Activated CD4-positive, alpha-beta T cell treated with anti-CD3 and anti-CD28 coated beads, Interleukin-2, amount 10 ng/mL, durations not matched to agents 7 days and 5 days (primary cell): ENCODE data around the gene PTGS1. TPM values are rescaled to one million over a fixed set of nuclear protein-coding genes. Genes with fewer than 3 reads are reported as not detected.

Experiments
- CTCF ChIA-PET: fragments of 350-600 bp; sonication (Branson Sonifier 250); formaldehyde crosslinking; loops from one replicate; lab custom pipeline; 2021; ENCODE audit warnings: antibody characterized with exemption; lab: Charles Lee
- POLR2A ChIA-PET: fragments of 350-600 bp; sonication (Branson Sonifier 250); formaldehyde crosslinking; loops from one replicate; lab custom pipeline; 2021; ENCODE audit warnings: antibody characterized with exemption; lab: Charles Lee
- DNase-seq: peaks from one replicate; pipeline ENCODE4 v3.0.0-alpha.2; 2020
- H3K27ac Mint-ChIP-seq: one replicate; pipeline ENCODE4 v1.8.0; 2021; ENCODE audit warnings: mild to moderate bottlenecking, moderate library complexity, mixed read lengths
- H3K27me3 Mint-ChIP-seq: one replicate; pipeline ENCODE4 v1.8.0; 2021; ENCODE audit warnings: mixed read lengths
- H3K36me3 Mint-ChIP-seq: one replicate; pipeline ENCODE4 v1.8.0; 2021; ENCODE audit warnings: low read depth, mixed read lengths
- H3K4me1 Mint-ChIP-seq: one replicate; pipeline ENCODE4 v1.8.0; 2021; ENCODE audit warnings: mixed read lengths
- H3K4me3 Mint-ChIP-seq: one replicate; pipeline ENCODE4 v1.8.0; 2021; ENCODE audit warnings: mild to moderate bottlenecking, moderate library complexity, mixed read lengths
- H3K9me3 Mint-ChIP-seq: one replicate; pipeline ENCODE4 v1.8.0; 2021; ENCODE audit warnings: mixed read lengths
- total RNA-seq, 2 experiments: library from RNA; stranded (reverse); gene quantifications; one replicate each; pipeline ENCODE4 v1.2.3, GENCODE V29; 2021

PTGS1 gene
- total RNA-seq, 2 experiments from 2014 or later, result not detected

GRCh38 chr9:122382901-122383850 lies 12.4 kb downstream of the PTGS1 start:
- H3K4me1 Mint-ChIP-seq, result no peaks in the 10 kb centered on the region
- no peak for DNase-seq
- H3K4me3 Mint-ChIP-seq, result no peak overlapping the region
- POLR2A ChIA-PET, result no interaction called here
- CTCF ChIA-PET, result interaction anchor here (0.6 to 0.9 kb wide), 2 partner anchors 141 to 250 kb away, joined by 3 to 4 read pairs; no protein-coding TSS in a partner anchor
- H3K27me3 Mint-ChIP-seq, result no peaks in the 10 kb centered on the region
- no peak overlapping the region for H3K27ac Mint-ChIP-seq
- peaks cover 4% of the 10 kb centered on the region for H3K9me3 Mint-ChIP-seq
- H3K36me3 Mint-ChIP-seq, result no peaks in the 10 kb centered on the region

DNA sequence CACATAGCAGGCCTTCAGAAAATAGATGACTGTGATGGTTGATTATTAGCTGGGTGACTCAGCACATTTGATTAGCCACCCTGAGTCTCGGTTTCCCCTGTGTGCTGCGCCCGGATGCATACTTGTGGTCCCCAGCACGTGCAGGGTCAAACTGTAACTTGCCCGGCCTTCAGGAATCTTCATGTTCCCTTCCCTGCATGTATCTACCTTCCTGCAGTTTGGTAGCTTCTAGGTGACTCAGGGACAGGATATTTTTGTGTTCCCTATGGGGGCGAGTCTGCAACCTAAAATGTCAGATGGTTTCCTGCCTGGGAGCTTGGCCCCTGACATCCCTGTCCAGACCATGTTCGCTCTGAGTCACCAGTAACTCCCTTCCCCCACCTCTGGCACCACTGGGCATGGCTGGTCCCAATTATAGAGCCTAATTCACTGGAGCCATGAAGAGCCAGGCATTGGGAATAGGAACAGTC lies 13.2 kb downstream of the PTGS1 start:
- ChIA-PET POLR2A (no interaction called here), CTCF (no interaction called here)

DNA sequence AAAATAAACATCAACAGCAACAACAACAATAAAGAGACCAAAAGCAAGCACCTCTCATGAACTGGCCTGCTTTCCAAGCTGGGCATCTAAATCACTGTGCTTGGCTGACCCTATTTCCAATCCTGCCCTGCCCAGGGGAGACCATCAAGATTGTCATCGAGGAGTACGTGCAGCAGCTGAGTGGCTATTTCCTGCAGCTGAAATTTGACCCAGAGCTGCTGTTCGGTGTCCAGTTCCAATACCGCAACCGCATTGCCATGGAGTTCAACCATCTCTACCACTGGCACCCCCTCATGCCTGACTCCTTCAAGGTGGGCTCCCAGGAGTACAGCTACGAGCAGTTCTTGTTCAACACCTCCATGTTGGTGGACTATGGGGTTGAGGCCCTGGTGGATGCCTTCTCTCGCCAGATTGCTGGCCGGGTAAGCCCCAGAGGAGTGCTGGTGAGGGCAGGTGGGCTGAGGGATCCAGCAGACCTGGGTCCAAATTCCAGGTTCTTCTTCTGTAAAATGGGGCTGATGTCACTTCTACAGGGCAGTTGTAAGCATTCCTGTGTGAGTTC lies 15.6 kb downstream of the PTGS1 start:
- H3K27me3 Mint-ChIP-seq, result peaks cover 5% of the 10 kb centered on the region
- H3K27ac Mint-ChIP-seq, result no peak overlapping the region
- ChIA-PET CTCF (interaction anchor here (1.1 kb wide), 1 partner anchor 78 kb away, joined by 3 read pairs; no protein-coding TSS in a partner anchor), POLR2A (no interaction called here)
- no peaks in the 10 kb centered on the region for H3K9me3 Mint-ChIP-seq
- H3K4me3 Mint-ChIP-seq, result no peak overlapping the region
- DNase-seq, result no peak
- H3K36me3 Mint-ChIP-seq, result no peaks in the 10 kb centered on the region
- peaks cover 3% of the 10 kb centered on the region for H3K4me1 Mint-ChIP-seq

More for the DNA sequence above, 13.2 kb downstream of the PTGS1 start:
- no peaks in the 10 kb centered on the region for H3K4me1 Mint-ChIP-seq
- H3K36me3 Mint-ChIP-seq, result no peaks in the 10 kb centered on the region
- no peaks in the 10 kb centered on the region for H3K27me3 Mint-ChIP-seq
- peaks cover 4% of the 10 kb centered on the region for H3K9me3 Mint-ChIP-seq
- no peak for DNase-seq
- no peak overlapping the region for H3K27ac Mint-ChIP-seq
- H3K4me3 Mint-ChIP-seq, result no peak overlapping the region

GRCh38 chr9:122387536-122387935 lies 16.7 kb downstream of the PTGS1 start:
- Mint-ChIP-seq H3K4me3 (no peak overlapping the region), H3K27ac (no peak overlapping the region), H3K4me1 (peaks cover 3% of the 10 kb centered on the region), H3K27me3 (peaks cover 5% of the 10 kb centered on the region), H3K9me3 (no peaks in the 10 kb centered on the region), H3K36me3 (no peaks in the 10 kb centered on the region)
- ChIA-PET POLR2A (no interaction called here), CTCF (no interaction called here)
- DNase-seq, result no peak

- DNase-seq, result no peak
- Mint-ChIP-seq H3K4me1 (peaks cover 3% of the 10 kb centered on the region), H3K4me3 (no peak overlapping the region), H3K27ac (no peak overlapping the region), H3K36me3 (no peaks in the 10 kb centered on the region), H3K9me3 (no peaks in the 10 kb centered on the region), H3K27me3 (peaks cover 5% of the 10 kb centered on the region)
- ChIA-PET CTCF (interaction anchor here (0.8 to 1.1 kb wide), 2 partner anchors 15 to 680 kb away, joined by 3 to 5 read pairs; no protein-coding TSS in a partner anchor), POLR2A (no interaction called here)
Observed at GRCh38 chr9:122389195-122389594, 18.4 kb downstream of the PTGS1 start.

DNA sequence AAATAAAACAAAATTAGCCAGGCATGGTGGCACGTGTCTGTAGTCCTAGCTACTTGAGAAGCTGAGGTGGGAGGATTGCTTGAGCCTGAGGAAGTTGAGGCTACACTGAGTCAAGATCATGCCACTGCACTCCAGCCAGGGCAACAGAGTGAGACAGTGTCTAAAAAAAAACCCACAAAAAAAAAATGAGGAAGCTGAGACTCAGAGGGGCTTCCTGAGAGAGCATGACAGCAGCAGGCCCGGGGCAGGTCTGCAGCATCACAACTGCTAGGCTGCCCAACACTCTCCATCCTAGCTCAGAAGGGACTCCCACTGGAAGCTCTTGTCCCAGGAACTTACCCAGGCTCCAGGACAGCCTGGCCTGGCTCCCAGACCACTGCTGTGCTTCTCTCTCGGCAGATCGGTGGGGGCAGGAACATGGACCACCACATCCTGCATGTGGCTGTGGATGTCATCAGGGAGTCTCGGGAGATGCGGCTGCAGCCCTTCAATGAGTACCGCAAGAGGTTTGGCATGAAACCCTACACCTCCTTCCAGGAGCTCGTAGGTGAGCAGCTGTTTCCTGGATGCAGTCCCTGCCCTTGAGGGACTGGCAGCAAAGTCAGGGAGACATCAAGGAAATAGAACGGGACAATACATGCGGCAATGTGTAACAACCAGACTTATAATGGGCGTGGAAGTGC lies 19.1 kb downstream of the PTGS1 start:
- Mint-ChIP-seq H3K4me1 (peaks cover 3% of the 10 kb centered on the region), H3K27me3 (peaks cover 5% of the 10 kb centered on the region), H3K27ac (no peak overlapping the region), H3K4me3 (no peak overlapping the region), H3K36me3 (no peaks in the 10 kb centered on the region), H3K9me3 (no peaks in the 10 kb centered on the region)
- ChIA-PET POLR2A (no interaction called here), CTCF (interaction anchor here (0.8 to 1.1 kb wide), 2 partner anchors 14 to 681 kb away, joined by 3 to 5 read pairs; no protein-coding TSS in a partner anchor)
- no peak for DNase-seq

DNA sequence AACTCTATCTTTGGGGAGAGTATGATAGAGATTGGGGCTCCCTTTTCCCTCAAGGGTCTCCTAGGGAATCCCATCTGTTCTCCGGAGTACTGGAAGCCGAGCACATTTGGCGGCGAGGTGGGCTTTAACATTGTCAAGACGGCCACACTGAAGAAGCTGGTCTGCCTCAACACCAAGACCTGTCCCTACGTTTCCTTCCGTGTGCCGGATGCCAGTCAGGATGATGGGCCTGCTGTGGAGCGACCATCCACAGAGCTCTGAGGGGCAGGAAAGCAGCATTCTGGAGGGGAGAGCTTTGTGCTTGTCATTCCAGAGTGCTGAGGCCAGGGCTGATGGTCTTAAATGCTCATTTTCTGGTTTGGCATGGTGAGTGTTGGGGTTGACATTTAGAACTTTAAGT lies 21.5 kb downstream of the PTGS1 start:
- peaks cover 3% of the 10 kb centered on the region for H3K4me1 Mint-ChIP-seq
- H3K27ac Mint-ChIP-seq, result no peak overlapping the region
- H3K27me3 Mint-ChIP-seq, result peaks cover 6% of the 10 kb centered on the region
- no peak overlapping the region for H3K4me3 Mint-ChIP-seq
- ChIA-PET CTCF (no interaction called here), POLR2A (no interaction called here)
- H3K9me3 Mint-ChIP-seq, result no peaks in the 10 kb centered on the region
- no peaks in the 10 kb centered on the region for H3K36me3 Mint-ChIP-seq
- peak; percentile 4 for DNase-seq

- no peak for DNase-seq
- Mint-ChIP-seq H3K27ac (no peak overlapping the region), H3K4me3 (no peak overlapping the region), H3K27me3 (peaks cover 7% of the 10 kb centered on the region), H3K4me1 (peaks cover 3% of the 10 kb centered on the region), H3K36me3 (no peaks in the 10 kb centered on the region), H3K9me3 (no peaks in the 10 kb centered on the region)
- CTCF ChIA-PET, result no interaction called here
- POLR2A ChIA-PET, result no interaction called here
Observed at GRCh38 chr9:122392714-122393113, 21.9 kb downstream of the PTGS1 start.

DNA sequence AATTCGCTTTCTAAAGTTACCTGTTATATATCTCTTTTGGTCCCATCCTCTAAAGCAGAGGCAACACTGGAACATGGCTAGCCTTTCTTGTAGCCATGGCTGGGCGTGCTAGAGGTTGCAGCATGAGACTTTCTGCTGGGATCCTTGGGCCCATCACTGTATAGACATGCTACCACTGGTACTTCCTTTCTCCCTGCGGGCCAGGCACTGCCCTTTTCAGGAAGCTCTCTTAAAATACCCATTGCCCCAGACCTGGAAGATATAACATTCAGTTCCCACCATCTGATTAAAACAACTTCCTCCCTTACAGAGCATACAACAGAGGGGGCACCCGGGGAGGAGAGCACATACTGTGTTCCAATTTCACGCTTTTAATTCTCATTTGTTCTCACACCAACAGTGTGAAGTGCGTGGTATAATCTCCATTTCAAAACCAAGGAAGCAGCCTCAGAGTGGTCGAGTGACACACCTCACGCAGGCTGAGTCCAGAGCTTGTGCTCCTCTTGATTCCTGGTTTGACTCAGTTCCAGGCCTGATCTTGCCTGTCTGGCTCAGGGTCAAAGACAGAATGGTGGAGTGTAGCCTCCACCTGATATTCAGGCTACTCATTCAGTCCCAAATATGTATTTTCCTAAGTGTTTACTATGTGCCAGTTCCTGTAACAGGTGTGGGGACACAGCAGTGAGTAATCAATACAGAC lies 22.6 kb downstream of the PTGS1 start:
- peak; percentile 0 for DNase-seq
- H3K27me3 Mint-ChIP-seq, result peaks cover 7% of the 10 kb centered on the region

DNA sequence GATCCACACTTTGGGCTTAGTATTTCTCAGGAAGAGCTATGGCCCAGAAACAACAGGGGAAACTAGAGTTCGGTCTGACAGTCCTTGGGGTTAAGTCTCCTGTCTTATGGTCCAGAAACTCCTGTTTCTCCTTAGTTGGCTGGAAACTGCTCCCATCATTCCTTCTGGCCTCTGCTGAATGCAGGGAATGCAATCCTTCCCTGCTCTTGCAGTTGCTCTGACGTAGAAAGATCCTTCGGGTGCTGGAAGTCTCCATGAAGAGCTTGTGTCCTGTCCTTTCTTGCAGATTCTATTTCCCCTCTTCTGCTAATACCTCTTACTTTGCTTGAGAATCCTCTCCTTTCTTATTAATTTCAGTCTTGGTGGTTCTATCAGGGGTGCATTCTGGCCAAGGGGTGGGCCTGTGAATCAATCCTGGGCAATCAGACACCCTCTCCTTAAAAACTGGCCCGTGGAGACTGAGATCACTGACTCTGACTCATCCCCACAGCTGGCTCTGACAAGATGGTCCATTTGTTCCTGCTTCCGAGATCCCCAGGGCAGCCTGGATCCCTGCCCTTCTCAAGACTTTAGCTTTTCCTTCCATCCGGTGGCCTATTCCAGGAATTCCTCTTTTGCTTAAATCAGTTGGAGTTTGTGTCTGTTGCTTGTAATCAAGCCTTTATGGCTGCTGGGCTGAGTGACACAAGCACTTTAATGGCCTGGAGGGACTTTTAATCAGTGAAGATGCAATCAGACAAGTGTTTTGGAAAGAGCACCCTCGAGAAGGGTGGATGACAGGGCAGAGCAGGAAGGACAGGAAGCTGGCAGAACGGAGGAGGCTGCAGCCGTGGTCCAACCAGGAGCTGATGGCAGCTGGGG lies 23.7 kb downstream of the PTGS1 start:
- CTCF ChIA-PET, result no interaction called here
- POLR2A ChIA-PET, result no interaction called here
- H3K27ac Mint-ChIP-seq, result no peak overlapping the region
- no peaks in the 10 kb centered on the region for H3K36me3 Mint-ChIP-seq
- H3K27me3 Mint-ChIP-seq, result peaks cover 9% of the 10 kb centered on the region
- H3K4me3 Mint-ChIP-seq, result no peak overlapping the region
- H3K9me3 Mint-ChIP-seq, result no peaks in the 10 kb centered on the region
- no peak for DNase-seq
- peaks cover 3% of the 10 kb centered on the region for H3K4me1 Mint-ChIP-seq

More for the DNA sequence above, 22.6 kb downstream of the PTGS1 start:
- peaks cover 3% of the 10 kb centered on the region for H3K4me1 Mint-ChIP-seq
- H3K9me3 Mint-ChIP-seq, result no peaks in the 10 kb centered on the region
- no peaks in the 10 kb centered on the region for H3K36me3 Mint-ChIP-seq
- H3K27ac Mint-ChIP-seq, result no peak overlapping the region
- no peak overlapping the region for H3K4me3 Mint-ChIP-seq
- ChIA-PET POLR2A (no interaction called here), CTCF (no interaction called here)

DNA sequence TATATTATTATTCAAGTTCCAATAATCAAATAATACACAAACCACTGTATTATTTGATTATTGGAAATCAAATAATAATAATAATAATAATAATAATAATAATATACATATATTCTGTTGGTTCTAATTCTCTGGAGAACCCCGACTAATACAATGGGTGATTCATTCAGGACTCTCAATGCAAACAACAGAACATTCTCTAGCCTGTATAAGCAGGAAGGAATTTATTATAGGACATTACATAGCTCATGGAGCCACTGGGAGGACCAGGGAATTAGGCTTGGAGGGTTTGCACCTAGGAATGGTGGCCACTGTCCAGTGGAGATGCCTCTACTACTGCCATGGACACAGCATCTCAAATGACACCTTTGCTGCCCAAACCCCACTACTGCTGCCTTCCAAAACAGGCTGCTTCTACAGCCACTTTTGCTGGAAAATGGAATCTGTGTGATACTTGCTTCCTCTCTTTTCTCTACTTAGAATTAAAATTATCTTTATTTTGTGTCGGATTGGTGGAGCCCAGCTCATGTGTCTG lies 25.9 kb downstream of the PTGS1 start:
- DNase-seq, result no peak
- peaks cover 2% of the 10 kb centered on the region for H3K9me3 Mint-ChIP-seq
- no peak overlapping the region for H3K27ac Mint-ChIP-seq
- POLR2A ChIA-PET, result no interaction called here
- H3K36me3 Mint-ChIP-seq, result no peaks in the 10 kb centered on the region
- CTCF ChIA-PET, result no interaction called here
- H3K27me3 Mint-ChIP-seq, result peaks cover 6% of the 10 kb centered on the region
- no peaks in the 10 kb centered on the region for H3K4me1 Mint-ChIP-seq
- H3K4me3 Mint-ChIP-seq, result no peak overlapping the region
